Mammary epithelial cell (primary cell): ENCODE data around the gene SUSD3.

ENCODE experiments used
- CTCF ChIP-seq, 2 donors: IDR thresholded peaks in 1 of 2; conservative IDR thresholded peaks in 1 of 2; 2 replicates each; pipeline ENCODE4 v1.5.1; 2011 to 2012; ENCODE audit warnings: inconsistent platforms in 2 of 2, low read length in 2 of 2, mild to moderate bottlenecking in 2 of 2, control low read depth in 1 of 2, low read depth in 1 of 2; ENCODE audit not compliant: insufficient read depth in 1 of 2; ENCODE audit errors: extremely low read depth in 1 of 2
- EZH2 ChIP-seq: IDR thresholded peaks from 2 replicates; pipeline ENCODE4 v1.6.1; 2012; ENCODE audit warnings: low read length, inconsistent platforms, borderline replicate concordance

- TF ChIP-seq CTCF (conservative IDR thresholded peaks at IDR 0.05 in 1 of 2, IDR thresholded peaks at IDR 0.05 in 1 of 2; ENCODE audit: extremely low read depth in 1 of 2, insufficient read depth in 1 of 2, low read depth in 1 of 2, low read length in 2 of 2) (no peak), EZH2 (no peak)
These were observed 18.3 kb downstream of the SUSD3 start for GRCh38 chr9:93076792-93077128.
